HPDE6-E6E7 (cell line): ENCODE results near the gene ASB2.

ENCODE experiments used
- DNase-seq: peaks from one replicate; pipeline ENCODE4 v3.0.0; 2011; ENCODE audit warnings: missing footprints; ENCODE audit errors: extremely low spot score

The ASB2 gene, protein sequence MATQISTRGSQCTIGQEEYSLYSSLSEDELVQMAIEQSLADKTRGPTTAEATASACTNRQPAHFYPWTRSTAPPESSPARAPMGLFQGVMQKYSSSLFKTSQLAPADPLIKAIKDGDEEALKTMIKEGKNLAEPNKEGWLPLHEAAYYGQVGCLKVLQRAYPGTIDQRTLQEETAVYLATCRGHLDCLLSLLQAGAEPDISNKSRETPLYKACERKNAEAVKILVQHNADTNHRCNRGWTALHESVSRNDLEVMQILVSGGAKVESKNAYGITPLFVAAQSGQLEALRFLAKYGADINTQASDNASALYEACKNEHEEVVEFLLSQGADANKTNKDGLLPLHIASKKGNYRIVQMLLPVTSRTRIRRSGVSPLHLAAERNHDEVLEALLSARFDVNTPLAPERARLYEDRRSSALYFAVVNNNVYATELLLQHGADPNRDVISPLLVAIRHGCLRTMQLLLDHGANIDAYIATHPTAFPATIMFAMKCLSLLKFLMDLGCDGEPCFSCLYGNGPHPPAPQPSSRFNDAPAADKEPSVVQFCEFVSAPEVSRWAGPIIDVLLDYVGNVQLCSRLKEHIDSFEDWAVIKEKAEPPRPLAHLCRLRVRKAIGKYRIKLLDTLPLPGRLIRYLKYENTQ

DNA sequence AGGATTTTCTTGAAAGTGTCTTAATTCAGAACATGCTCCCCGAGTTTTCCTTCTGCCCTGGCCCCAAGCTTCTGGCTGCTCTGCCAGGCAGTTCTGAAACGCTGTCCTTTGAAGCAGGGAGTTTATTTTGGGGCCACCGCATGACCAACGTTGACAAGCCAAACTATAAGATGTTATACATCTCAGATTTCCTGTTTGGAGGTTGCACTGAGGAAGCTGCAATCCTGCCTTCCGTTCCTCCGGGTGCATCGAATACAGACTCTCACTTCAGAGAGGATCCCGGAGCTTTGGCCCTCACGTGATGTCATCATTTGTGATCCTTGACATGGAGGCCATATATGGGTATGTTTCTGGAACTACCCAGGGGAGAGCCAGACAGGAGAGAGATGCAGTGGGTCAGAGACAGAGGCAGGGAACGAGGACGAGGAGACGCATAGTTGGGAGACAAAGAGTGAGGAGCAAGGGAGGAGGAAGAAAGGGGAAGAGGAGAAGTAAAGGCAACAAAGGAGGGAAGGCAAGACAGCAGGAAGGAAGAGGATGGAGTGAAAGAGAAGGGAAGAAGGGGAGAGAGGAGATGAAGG, at the start of gene ASB2:
Gene ASB2 (minus strand): TSS at position 94 of the 581 bp plus-strand sequence. CDS start 12,031 bp downstream, outside the sequence.
- no peak for DNase-seq

DNA sequence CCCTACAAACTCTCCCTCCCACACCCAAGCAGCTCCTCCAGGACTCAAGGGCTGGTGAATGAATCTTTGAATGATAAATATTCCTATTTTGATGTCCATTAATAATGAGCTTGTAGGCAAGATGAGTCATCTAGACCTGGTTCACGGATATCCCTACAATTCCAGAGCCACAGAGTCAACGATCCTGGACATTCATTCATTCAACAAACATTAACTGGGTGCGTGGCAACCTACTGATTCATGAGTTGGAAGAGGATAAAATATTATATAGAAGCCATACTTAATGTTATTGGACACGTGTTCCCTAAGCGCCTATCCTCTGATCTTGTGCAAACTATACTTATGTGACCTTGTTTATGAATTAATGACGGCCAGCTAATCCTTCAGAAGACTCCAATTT, 49.4 kb upstream of the ASB2 start:
- no peak for DNase-seq

- DNase-seq: no peak
Observed at GRCh38 chr14:94024549-94024948, 48.2 kb upstream of the ASB2 start.

- DNase-seq: no peak
Observed at GRCh38 chr14:94022532-94023411, 46.4 kb upstream of the ASB2 start.

DNA sequence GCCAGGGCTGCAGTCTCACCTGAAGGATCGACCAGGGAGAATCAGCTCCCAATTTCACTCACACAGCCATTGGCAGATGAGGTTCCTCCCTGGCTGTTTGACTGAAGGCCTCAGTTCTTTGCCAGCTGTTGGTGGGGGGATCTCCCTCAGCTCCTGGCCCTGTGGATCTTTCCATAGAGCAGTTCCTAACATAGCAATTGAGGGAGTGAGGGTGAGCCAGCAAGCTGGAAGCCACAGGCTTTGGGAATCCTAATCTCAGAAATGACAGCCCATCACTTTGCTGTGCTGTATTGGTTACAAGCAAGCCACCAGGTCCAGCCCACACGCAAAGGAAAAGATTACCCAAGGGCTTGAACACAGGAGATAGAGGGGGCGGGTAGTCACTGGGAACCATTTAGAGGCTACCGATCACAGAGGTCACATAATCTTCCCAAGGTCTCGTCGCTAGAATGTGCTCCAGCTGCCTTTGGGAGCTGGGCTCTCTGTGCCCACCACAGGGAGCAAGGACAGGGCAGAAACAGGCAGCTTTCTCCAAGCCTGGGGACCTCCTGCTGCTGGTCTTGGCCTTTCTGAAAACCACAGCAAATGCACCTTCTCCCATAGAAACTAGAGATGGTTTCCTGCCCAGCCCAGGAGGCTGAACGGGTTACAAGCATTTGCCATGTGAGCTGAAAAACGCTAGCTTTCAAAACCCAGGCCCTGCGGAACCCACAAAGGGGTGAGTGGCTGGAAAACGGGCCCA, 45.2 kb upstream of the ASB2 start:
- DNase-seq: no peak

- peak; percentile 46 for DNase-seq
Observed at GRCh38 chr14:94021001-94021400, 44.6 kb upstream of the ASB2 start.

GRCh38 chr14:94020267-94020666, 43.9 kb upstream of the ASB2 start:
- DNase-seq: no peak

GRCh38 chr14:94019329-94019728, 43.0 kb upstream of the ASB2 start:
- no peak for DNase-seq

GRCh38 chr14:94018308-94018707, 41.9 kb upstream of the ASB2 start:
- DNase-seq: no peak

GRCh38 chr14:94016446-94016976, 40.1 kb upstream of the ASB2 start:
- no peak for DNase-seq

DNA sequence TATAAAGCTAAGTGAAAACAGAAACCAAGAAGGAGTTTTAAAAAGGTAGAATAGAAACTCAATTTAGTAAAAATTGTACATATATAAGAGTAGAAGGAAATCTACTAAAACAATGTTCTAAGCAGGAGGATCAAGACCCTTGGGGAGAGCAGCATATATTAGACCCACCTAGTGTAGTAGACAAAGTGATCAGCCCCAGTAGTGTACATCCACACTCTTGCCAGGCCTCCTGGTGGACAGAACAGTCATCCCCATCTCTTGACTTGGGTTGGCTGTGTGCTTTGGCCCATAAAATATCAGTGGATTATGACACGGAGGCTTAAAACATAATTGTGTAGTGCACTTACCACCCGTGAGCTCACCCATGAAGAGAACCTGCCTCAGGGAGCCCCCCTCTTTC, 38.9 kb upstream of the ASB2 start:
- no peak for DNase-seq

DNA sequence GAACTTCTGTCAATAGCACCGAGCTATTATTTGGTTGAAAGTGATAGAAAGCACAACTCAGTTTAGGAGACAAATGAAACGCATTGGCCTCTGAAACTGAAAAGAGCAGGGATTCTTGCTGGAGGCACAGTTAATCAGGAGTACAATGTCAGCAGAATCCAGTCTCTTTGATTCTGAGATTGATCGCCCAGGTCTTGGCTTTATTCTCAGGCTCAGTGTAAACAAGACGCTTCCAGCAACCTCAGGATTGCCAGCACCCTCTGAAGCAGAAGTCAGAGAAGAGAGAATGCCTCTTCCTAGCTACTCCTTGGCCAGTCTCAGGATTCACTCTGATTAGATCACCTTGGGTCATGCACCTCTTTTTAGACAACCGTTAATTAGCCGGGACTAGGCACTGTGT, 38.0 kb upstream of the ASB2 start:
- no peak for DNase-seq

DNA sequence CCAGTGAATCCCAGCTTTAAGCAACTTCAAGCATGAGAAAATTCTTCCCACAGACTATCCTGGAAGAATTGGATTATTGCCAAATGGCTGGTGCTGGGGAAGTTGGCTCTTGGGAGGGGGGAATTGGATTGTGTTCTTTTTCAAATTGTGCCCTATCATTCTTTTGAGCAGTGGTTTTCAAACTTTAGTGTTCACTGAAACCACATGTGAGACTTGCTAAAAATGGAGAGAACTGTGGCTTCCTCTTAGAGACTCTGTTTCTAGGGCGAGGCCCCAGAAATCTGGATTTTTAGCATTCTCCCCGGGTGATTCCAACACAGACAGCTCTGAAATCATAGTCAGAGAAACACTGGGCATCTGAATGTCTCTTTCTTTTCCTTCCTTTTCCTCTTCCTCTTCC, 35.4 kb upstream of the ASB2 start:
- DNase-seq: no peak

- DNase-seq: no peak
Observed at GRCh38 chr14:94010625-94011024, 34.3 kb upstream of the ASB2 start.

DNA sequence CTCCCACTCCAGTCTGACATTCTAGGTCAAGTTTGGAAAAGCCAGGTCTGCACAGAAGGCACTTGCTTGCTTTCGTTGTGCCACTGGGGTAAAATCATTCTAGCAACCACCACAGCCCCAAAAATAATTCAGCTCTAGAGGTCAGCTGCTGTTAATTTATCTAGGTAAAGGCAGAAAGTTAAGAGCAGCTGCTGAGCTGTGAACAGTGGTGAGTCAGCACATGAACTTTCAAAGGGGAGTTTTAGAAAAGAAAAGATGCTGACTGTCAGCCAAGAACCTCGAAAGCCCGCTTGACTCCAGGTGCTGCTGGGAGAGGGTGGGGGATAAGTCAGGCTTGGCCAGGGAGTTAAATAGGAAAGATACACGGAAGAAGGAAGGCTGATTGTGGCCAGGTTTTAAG, 33.4 kb upstream of the ASB2 start:
- peak; percentile 84 for DNase-seq

DNA sequence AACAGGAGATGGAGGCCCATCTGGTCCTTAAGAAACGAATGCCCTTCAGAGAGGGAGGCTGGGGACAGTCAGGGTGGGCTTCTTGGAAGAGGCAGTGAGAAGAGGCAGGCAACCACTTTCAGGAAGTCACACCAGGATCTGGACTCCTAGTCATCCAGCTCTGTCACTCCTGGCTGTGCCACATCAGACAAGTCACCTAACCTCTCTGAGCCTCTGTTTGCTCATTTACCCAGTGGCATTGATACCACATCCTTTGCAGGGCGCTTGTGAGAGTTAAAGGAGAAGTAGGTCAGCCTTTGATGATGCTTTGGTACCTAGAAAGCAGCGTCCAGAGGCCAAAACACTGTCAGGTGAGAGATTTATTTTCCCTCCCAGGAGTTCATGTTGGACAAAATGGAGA, 31.9 kb upstream of the ASB2 start:
- DNase-seq: no peak

DNA sequence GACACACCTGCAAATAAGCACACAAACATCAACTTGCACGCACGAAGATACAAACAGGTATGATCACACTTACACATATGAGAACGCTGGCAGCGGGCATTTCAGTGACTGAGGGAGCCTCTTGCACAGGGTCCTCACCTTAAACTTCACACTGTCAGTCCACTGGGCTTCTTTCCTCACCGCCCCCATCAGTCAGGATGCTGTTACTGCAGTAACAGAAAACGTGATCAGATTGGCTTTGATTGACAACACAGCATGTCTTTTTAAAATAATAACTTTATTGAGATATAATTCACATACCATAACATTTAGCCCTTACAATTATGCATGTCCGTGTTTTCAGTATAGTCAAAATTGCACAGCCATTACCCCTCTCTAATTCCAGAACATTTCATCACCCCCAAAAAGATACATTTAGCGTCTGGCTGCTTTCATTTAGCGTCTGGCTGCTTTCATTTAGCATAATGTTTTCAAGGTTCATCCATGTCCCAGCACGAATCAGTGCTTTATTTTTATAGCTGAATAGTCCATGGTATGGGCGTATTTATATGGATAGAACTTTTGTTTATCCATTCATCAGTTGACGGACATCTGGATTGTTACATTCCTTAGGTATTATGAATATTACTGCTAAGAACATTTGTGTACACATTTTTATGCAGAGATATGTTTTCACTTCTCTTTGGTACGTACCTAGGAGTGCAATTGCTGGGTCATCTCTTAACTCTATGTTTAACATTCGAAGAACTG, 29.1 kb upstream of the ASB2 start:
- no peak for DNase-seq

DNA sequence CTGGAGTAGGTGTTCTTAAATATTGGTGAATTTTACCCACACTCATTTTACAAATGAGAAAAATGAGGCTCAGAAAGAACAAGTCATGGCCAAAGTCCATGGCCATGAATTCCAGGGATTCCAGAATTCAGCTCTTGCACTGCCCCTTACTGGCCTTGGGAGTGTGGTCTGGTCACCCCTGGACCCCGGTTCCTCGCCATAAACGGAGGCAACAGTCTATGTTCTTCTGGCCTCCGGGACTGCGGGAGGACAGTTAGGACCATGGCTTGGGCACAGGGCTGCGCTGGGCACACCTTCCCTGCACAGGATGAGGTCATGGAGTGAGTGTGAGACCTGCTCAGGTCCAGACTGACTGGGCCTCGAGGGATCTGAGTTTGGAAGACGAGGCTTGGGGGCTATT, 27.6 kb upstream of the ASB2 start:
- DNase-seq: no peak

DNA sequence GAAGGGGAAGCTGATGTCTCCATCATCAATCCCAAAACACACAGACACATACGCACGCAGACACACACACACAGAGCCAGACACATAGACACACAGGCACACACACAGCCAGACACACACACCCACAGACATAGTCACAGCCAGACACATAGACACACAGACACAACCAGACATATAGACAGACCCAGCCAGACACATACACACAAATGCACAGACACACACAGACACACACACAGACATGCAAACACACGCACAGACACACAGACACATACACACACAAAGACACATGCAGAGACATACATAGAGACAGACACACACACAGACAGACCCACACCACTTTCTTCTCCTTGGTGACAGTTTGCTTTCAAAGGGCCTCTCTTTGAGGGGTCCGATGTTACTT, 27.0 kb upstream of the ASB2 start:
- DNase-seq: no peak
